Measurements from ENCODE around the gene PLA2G2A. TPM values are rescaled to one million over a fixed set of nuclear protein-coding genes. Genes with fewer than 3 reads are reported as not detected.

The PLA2G2A gene
- total and polyA plus RNA-seq, 10 of the 15 experiments (the other 5 are each of a cell fraction or from before 2014, with no cell fraction given) = 0.36 TPM; not detected in 9

DNA sequence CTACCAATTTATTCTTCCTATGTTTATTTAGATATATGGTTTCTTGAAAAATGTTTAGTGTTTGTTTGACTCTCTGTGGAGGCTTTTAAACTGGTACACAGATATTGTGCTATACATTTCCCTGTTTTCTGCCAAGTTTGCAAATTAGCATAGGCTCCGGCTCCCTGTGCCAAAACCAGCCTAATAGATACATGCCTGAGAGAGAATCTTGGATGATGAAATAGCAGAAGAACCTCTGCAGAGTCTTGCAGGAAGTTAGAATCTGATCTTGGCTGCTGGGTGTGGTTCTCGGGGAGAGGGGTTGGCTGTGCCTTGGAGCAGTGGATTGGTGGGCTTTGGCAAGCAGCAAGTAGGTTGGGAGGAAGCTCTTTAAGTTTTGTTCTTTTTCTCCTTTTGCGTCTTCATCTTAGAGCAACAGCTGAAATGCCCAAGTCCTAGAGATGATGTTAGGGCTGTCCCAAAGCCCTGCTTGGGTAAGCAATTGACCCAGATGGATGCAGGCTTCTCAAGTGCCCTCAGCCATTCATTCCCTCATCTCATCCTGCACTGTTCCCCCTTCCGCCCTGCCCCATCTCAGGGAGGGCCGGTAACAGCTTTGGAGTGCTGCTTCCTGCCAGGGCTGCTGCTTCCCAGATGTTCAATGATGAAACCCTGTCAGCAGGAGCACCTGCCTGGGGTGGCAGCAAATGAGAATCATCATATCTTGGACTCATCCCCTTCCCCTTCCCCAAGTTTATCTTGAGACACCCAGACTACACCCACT is 9.3 kb downstream of the PLA2G2A start:
- H3K36me3 ChIP-seq (ENCODE audit: control insufficient read depth in 2 of 2, insufficient read depth in 2 of 2, low read length in 1 of 2) = no peaks in the 10 kb centered on the region
- FAIRE-seq (no peak), ATAC-seq (no peak), DNase-seq (ENCODE audit: low read depth, low spot score) (no peak)
- no peaks in the 10 kb centered on the region for H3K79me2 ChIP-seq (ENCODE audit: control insufficient read depth, insufficient read depth, low read length)
- no peak overlapping the region for H3K9ac ChIP-seq (ENCODE audit: control insufficient read depth, insufficient read depth, low read length)
- TF ChIP-seq EP300 (IDR thresholded peaks at IDR 0.05; ENCODE audit: borderline replicate concordance in 1 of 2, control insufficient read depth in 1 of 2, low read depth in 2 of 2, low read length in 2 of 2) (no peak), SIN3A (IDR thresholded peaks at IDR 0.05; ENCODE audit: low read depth, low read length) (no peak), SMC3 (IDR thresholded peaks at IDR 0.05; ENCODE audit: borderline replicate concordance, low read length) (no peak), PAX5 (IDR thresholded peaks at IDR 0.05; ENCODE audit: borderline replicate concordance, low read depth, low read length) (no peak), CREM (IDR thresholded peaks at IDR 0.05; ENCODE audit: low read depth) (no peak), MTA2 (IDR thresholded peaks at IDR 0.05; ENCODE audit: low read depth) (no peak), MYB (IDR thresholded peaks at IDR 0.05; ENCODE audit: borderline replicate concordance, low read depth, low read length) (no peak), TCF3 (IDR thresholded peaks at IDR 0.05; ENCODE audit: borderline replicate concordance, insufficient read depth, low read depth, low read length) (no peak)
- TF ChIP-seq, protein P1, sequence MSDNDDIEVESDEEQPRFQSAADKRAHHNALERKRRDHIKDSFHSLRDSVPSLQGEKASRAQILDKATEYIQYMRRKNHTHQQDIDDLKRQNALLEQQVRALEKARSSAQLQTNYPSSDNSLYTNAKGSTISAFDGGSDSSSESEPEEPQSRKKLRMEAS (IDR thresholded peaks at IDR 0.05; ENCODE audit: low read depth, low read length) = no peak
- TF ChIP-seq, protein P2, sequence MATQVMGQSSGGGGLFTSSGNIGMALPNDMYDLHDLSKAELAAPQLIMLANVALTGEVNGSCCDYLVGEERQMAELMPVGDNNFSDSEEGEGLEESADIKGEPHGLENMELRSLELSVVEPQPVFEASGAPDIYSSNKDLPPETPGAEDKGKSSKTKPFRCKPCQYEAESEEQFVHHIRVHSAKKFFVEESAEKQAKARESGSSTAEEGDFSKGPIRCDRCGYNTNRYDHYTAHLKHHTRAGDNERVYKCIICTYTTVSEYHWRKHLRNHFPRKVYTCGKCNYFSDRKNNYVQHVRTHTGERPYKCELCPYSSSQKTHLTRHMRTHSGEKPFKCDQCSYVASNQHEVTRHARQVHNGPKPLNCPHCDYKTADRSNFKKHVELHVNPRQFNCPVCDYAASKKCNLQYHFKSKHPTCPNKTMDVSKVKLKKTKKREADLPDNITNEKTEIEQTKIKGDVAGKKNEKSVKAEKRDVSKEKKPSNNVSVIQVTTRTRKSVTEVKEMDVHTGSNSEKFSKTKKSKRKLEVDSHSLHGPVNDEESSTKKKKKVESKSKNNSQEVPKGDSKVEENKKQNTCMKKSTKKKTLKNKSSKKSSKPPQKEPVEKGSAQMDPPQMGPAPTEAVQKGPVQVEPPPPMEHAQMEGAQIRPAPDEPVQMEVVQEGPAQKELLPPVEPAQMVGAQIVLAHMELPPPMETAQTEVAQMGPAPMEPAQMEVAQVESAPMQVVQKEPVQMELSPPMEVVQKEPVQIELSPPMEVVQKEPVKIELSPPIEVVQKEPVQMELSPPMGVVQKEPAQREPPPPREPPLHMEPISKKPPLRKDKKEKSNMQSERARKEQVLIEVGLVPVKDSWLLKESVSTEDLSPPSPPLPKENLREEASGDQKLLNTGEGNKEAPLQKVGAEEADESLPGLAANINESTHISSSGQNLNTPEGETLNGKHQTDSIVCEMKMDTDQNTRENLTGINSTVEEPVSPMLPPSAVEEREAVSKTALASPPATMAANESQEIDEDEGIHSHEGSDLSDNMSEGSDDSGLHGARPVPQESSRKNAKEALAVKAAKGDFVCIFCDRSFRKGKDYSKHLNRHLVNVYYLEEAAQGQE (IDR thresholded peaks at IDR 0.05; ENCODE audit: low read depth, low read length) = no peak
- TF ChIP-seq, protein P3, sequence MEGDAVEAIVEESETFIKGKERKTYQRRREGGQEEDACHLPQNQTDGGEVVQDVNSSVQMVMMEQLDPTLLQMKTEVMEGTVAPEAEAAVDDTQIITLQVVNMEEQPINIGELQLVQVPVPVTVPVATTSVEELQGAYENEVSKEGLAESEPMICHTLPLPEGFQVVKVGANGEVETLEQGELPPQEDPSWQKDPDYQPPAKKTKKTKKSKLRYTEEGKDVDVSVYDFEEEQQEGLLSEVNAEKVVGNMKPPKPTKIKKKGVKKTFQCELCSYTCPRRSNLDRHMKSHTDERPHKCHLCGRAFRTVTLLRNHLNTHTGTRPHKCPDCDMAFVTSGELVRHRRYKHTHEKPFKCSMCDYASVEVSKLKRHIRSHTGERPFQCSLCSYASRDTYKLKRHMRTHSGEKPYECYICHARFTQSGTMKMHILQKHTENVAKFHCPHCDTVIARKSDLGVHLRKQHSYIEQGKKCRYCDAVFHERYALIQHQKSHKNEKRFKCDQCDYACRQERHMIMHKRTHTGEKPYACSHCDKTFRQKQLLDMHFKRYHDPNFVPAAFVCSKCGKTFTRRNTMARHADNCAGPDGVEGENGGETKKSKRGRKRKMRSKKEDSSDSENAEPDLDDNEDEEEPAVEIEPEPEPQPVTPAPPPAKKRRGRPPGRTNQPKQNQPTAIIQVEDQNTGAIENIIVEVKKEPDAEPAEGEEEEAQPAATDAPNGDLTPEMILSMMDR (IDR thresholded peaks at IDR 0.05 in 2 of 3, conservative IDR thresholded peaks at IDR 0.05 in 1 of 3; ENCODE audit: control insufficient read depth in 2 of 3, extremely low read depth in 1 of 3, insufficient read depth in 1 of 3, low read depth in 3 of 3, low read length in 3 of 3) = no peak
- TF ChIP-seq, protein P4, sequence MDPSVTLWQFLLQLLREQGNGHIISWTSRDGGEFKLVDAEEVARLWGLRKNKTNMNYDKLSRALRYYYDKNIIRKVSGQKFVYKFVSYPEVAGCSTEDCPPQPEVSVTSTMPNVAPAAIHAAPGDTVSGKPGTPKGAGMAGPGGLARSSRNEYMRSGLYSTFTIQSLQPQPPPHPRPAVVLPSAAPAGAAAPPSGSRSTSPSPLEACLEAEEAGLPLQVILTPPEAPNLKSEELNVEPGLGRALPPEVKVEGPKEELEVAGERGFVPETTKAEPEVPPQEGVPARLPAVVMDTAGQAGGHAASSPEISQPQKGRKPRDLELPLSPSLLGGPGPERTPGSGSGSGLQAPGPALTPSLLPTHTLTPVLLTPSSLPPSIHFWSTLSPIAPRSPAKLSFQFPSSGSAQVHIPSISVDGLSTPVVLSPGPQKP (IDR thresholded peaks at IDR 0.05; ENCODE audit: low read depth, low read length) = no peak
- no peak overlapping the region for H3K4me2 ChIP-seq (ENCODE audit: control insufficient read depth, insufficient read depth)
- in situ Hi-C loops (cut with MboI) (no loop called here), intact Hi-C loops (cut with micrococcal nuclease; ENCODE audit: unreplicated experiment) (loop anchor here (10.0 kb wide), 1 partner anchor 225 kb away; no protein-coding TSS in a partner anchor)
- no peak overlapping the region for H3K27ac ChIP-seq (ENCODE audit: control insufficient read depth, insufficient read depth)
- no TSS peak for BruUV-seq (replicated peaks)
- ChIA-PET POLR2A (no interaction called here), SMC1A (ENCODE audit: uncharacterized antibody, unreplicated experiment) (interaction anchor here (0.8 kb wide), 1 partner anchor 40 kb away, joined by 3 read pairs; no protein-coding TSS in a partner anchor), RAD21 (ENCODE audit: unreplicated experiment) (no interaction called here), CTCF (no interaction called here)
- H2AFZ ChIP-seq (ENCODE audit: control insufficient read depth, low read depth, low read length) = no peak overlapping the region
- no peaks in the 10 kb centered on the region; a peak in 2 of 4 replicates for H3K27me3 ChIP-seq (replicated peaks in 1 of 2; ENCODE audit: control insufficient read depth in 2 of 2, insufficient read depth in 2 of 2, low read length in 1 of 2)
- no peak overlapping the region for H3K4me3 ChIP-seq
- no peaks in the 10 kb centered on the region for H4K20me1 ChIP-seq (ENCODE audit: control insufficient read depth, insufficient read depth)
- H3K9me3 ChIP-seq (replicated peaks; ENCODE audit: control insufficient read depth, insufficient read depth, low read length) = no peaks in the 10 kb centered on the region
- no peaks in the 10 kb centered on the region for H3K4me1 ChIP-seq (ENCODE audit: control insufficient read depth, insufficient read depth, low read length)
- 13% methylated on average over 5 of the region's 5 CpGs for WGBS (ENCODE audit: insufficient coverage, insufficient replicate concordance, low lambda C conversion rate, missing lambda C conversion rate)

Data from GM12878 (cell line).